ENCODE measurements around the gene THRAP3. TPM values are rescaled to one million over a fixed set of nuclear protein-coding genes. Genes with fewer than 3 reads are reported as not detected.

The THRAP3 gene
- total and polyA plus RNA-seq, 2 of the 8 experiments (the other 6 are each of a cell fraction or from before 2014, with no cell fraction given), result 40.2 to 183 TPM

DNA sequence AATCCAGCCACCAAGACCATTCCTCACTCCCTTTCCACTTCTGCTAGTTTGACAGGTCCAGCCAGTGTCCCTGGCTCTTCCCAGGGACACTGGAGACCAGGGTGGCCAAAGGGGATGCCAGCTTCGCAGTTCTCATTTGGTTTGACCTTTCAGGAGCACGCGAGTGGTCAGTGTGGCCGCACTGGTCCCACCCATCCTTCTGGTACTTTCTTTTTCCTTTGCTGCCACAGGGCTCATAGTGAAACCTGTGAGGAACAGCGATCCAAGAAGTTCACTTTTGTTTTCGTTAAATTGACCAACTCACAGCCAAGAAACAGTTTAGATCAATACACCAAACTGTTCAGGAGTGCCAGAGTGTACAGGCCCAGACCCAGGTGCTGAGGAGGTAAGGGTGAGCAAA, 113.6 kb downstream of the THRAP3 start:
- Histone ChIP-seq H2BK15ac (ENCODE audit: low read length) (no peak overlapping the region), H3K9ac (replicated peaks in 1 of 4; ENCODE audit: extremely low read depth in 1 of 4, low read depth in 3 of 4, low read length in 3 of 4) (no peak overlapping the region), H3K14ac (ENCODE audit: insufficient read length) (no peak overlapping the region), H3K79me2 (ENCODE audit: control insufficient read depth in 1 of 2, insufficient read depth in 2 of 2, low read length in 2 of 2) (no peaks in the 10 kb centered on the region), H2BK5ac (ENCODE audit: low read depth, low read length) (no peak overlapping the region; the same call in 1 of the 2 replicates), H2AFZ (ENCODE audit: low read length) (no peak overlapping the region), H3K23me2 (ENCODE audit: low read depth, low read length) (no peaks in the 10 kb centered on the region), H2BK12ac (ENCODE audit: low read depth, low read length) (no peak overlapping the region; the same call in 1 of the 2 replicates), H3K56ac (replicated peaks; ENCODE audit: insufficient read length, low read depth, low read length) (no peak overlapping the region), H3K79me1 (ENCODE audit: low read depth, low read length) (no peaks in the 10 kb centered on the region), H2BK20ac (ENCODE audit: low read length) (no peak overlapping the region), H3K27ac (ENCODE audit: low read depth, low read length) (no peak overlapping the region), H3K27me3 (replicated peaks in 1 of 4; ENCODE audit: control insufficient read depth in 3 of 4, extremely low read depth in 1 of 4, insufficient read depth in 3 of 4, low read length in 3 of 4) (no peaks in the 10 kb centered on the region; a peak in 3 of 7 replicates), H3K9me3 (ENCODE audit: insufficient read depth in 2 of 2, low read depth in 1 of 2, low read length in 1 of 2) (no peaks in the 10 kb centered on the region), H4K20me1 (replicated peaks in 1 of 2; ENCODE audit: control insufficient read depth in 1 of 2, insufficient read depth in 2 of 2, low read length in 2 of 2) (peaks cover 0 to 3% of the 10 kb centered on the region in 2 experiments), H3K4ac (replicated peaks; ENCODE audit: insufficient read length, low read depth, low read length) (no peak overlapping the region), H3K23ac (ENCODE audit: insufficient read length) (no peak overlapping the region), H4K5ac (ENCODE audit: insufficient read length, low read depth, low read length) (no peak overlapping the region), H2AK5ac (ENCODE audit: low read depth, low read length) (no peak overlapping the region), H4K91ac (replicated peaks; ENCODE audit: insufficient read length, low read length) (no peak overlapping the region), H3K4me2 (ENCODE audit: insufficient read depth in 1 of 2, low read depth in 2 of 2, low read length in 2 of 2) (no peak overlapping the region), H3K18ac (ENCODE audit: extremely low read depth, low read length) (no peak overlapping the region), H3K4me3 (ENCODE audit: extremely low read depth in 1 of 4, insufficient read depth in 2 of 4, low read depth in 3 of 4, low read length in 4 of 4) (no peak overlapping the region), H2BK120ac (replicated peaks; ENCODE audit: low read depth, low read length) (no peak overlapping the region), H3K4me1 (replicated peaks in 1 of 4; ENCODE audit: control insufficient read depth in 3 of 4, insufficient read depth in 4 of 4, low read length in 3 of 4) (no peaks in the 10 kb centered on the region; a peak in 1 of 7 replicates), H3K36me3 (ENCODE audit: control insufficient read depth in 2 of 4, insufficient read depth in 4 of 4, low read length in 3 of 4) (peaks cover 0 to 3% (median 1%) of the 10 kb centered on the region in 4 experiments; a peak in 2 of 8 replicates), H4K8ac (ENCODE audit: extremely low read depth, insufficient read depth, low read length) (no peak overlapping the region)
- ChIA-PET POLR2A (ENCODE audit: partially characterized antibody) (interaction anchor here (0.8 to 4.3 kb wide), 3 partner anchors 12 to 16 kb away, joined by 3 to 23 read pairs (median 19); partner anchors contain the start of gene EVA1B), CTCF (ENCODE audit: partially characterized antibody) (interaction anchor here (10.0 kb wide), 1 partner anchor 17 kb away, joined by 150 read pairs; no protein-coding TSS in a partner anchor)
- FAIRE-seq (no peak), DNase-seq (ENCODE audit: low read depth in 1 of 2, low spot score in 2 of 2) (no peak)
- 92% methylated on average over 6 of the region's 6 CpGs; no CpG with 5 or more reads in 1 of the 2 experiments for WGBS, 2 experiments (ENCODE audit: extremely low coverage in 1 of 2, insufficient coverage in 1 of 2, insufficient read length in 1 of 2, insufficient replicate concordance in 2 of 2, low coverage in 1 of 2, low lambda C conversion rate in 2 of 2, missing lambda C conversion rate in 1 of 2)
- no peak for TF ChIP-seq CEBPB (IDR thresholded peaks at IDR 0.05; ENCODE audit: low read depth, low read length)
- no peak for TF ChIP-seq BCL11A (IDR thresholded peaks at IDR 0.05; ENCODE audit: low read depth in 2 of 2, low read length in 2 of 2)

Measured in H1 (cell line).